Dedifferentiated amniotic fluid mesenchymal stem cell (primary cell): Measurements from ENCODE around the gene RBM27.
A peak's percentile ranks its signal among the peaks of the same experiment; 100 is the strongest.
"Not testable (repeated sequence)": the region's sequence is repeated elsewhere in the genome, so short reads cannot be mapped to it uniquely, and the experiment has no call there.

Source experiments
- DNase-seq: peaks from one replicate; pipeline ENCODE4 v3.0.0-alpha.2; 2016; ENCODE audit errors: extremely low spot score

The RBM27 gene, protein sequence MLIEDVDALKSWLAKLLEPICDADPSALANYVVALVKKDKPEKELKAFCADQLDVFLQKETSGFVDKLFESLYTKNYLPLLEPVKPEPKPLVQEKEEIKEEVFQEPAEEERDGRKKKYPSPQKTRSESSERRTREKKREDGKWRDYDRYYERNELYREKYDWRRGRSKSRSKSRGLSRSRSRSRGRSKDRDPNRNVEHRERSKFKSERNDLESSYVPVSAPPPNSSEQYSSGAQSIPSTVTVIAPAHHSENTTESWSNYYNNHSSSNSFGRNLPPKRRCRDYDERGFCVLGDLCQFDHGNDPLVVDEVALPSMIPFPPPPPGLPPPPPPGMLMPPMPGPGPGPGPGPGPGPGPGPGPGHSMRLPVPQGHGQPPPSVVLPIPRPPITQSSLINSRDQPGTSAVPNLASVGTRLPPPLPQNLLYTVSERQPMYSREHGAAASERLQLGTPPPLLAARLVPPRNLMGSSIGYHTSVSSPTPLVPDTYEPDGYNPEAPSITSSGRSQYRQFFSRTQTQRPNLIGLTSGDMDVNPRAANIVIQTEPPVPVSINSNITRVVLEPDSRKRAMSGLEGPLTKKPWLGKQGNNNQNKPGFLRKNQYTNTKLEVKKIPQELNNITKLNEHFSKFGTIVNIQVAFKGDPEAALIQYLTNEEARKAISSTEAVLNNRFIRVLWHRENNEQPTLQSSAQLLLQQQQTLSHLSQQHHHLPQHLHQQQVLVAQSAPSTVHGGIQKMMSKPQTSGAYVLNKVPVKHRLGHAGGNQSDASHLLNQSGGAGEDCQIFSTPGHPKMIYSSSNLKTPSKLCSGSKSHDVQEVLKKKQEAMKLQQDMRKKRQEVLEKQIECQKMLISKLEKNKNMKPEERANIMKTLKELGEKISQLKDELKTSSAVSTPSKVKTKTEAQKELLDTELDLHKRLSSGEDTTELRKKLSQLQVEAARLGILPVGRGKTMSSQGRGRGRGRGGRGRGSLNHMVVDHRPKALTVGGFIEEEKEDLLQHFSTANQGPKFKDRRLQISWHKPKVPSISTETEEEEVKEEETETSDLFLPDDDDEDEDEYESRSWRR

GRCh38 chr5:146203011-146203871 is at the start of gene RBM27:
RBM27 (plus strand) TSS chr5:146203605; CDS start chr5:146203766, 161 bp downstream.
- DNase-seq: peak; percentile 98

DNA sequence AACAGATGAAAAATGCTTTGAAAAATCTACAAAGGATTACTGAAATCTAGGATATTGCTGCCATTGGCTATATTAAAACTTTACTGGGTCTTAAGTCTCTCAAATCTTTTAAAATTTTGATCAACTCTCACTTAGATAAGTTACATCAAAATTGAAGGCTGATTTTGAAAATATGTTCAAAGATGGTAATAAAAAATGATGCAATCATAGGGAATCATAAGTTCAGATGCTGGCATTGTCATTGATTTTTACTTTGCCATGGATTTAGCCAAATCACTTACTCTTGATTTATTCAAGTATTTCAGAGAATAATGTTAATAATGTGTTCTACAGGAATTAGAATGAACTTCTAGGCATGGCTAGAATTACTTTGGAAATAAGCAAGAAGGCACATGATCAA is 45.1 kb upstream of the RBM27 start:
- DNase-seq: no peak

DNA sequence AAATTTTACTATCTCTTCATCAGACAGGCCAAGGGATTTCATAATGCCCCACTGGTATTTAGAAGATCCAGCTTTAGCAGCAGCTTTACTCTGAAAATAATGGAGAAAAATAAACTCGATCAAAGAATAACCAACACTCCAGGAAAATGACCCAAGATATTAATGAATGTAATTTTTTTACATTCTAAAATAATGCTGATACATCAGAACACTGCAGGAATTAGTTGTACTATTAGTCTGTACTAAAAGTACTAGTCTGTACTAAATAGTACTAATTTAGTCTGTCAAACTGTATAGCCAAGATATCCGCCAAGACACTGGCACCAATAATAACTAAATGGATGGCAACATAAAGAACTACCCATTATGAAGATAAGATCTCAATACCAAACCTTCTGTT is 39.0 kb upstream of the RBM27 start:
- DNase-seq: no peak

DNA sequence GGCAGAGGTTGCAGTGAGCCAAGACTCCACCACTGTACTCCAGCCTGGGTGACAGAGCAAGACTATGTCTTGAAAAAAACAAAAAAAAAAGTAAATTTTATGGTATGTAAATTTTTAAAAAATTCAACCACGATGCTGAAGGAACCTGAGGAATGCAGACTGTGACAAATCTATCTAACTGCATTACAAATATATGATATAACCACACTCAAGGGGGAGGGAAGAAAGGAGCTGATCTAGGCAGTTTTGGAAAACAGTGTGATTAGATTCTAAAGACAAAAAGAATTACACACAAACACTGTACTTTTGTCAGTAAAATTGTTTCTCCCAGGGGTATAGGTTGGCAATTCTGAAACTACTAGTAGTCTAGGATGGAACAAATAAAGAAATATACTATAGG is 37.9 kb upstream of the RBM27 start:
- DNase-seq: peak; percentile 24

DNA sequence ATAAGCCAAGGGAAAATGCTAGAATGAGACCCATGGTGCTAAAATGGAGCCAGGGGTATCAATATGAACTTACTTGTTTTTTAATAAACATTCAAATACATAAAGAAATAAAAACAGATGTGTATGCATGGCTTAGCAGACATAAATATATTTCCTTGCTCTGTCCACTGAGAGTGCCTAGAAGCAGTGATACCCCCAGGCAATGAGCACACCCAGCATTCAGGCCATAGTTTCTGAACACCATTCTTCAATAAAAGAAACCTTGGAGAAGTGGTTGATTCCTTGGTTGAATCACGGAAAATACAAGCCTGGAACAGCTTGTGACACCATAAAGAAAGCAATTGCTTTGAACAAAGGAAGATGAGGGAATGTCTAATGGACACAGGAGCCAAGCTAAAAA is 37.5 kb upstream of the RBM27 start:
- DNase-seq: no peak

GRCh38 chr5:146169076-146169475 is 34.3 kb upstream of the RBM27 start:
- DNase-seq: no peak

GRCh38 chr5:146173049-146173448 is 30.4 kb upstream of the RBM27 start:
- not testable (repeated sequence) for DNase-seq

DNA sequence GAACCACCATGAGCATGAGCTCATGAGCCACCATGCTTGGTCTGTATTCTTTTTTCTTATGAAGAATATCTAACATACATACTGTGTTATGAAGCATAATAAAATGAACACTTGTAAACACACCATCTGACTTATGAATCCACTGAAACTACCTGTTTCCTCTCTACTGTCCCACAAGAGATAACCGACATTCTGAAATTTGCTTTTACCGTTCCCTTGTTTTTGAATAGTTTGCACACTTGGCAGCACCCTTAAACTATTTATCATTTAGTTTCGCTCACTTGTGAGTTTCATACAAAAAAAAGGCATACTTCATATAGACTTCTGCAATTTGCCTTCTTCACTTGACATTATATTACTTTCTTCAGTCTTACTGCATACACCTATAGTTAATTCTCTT is 29.8 kb upstream of the RBM27 start:
- no peak for DNase-seq

GRCh38 chr5:146176805-146177204 is 26.6 kb upstream of the RBM27 start:
- DNase-seq: no peak

- no peak for DNase-seq
Measured at GRCh38 chr5:146179696-146180095, 23.7 kb upstream of the RBM27 start.

GRCh38 chr5:146183403-146183802 is 20.0 kb upstream of the RBM27 start:
- DNase-seq: not testable (repeated sequence)

DNA sequence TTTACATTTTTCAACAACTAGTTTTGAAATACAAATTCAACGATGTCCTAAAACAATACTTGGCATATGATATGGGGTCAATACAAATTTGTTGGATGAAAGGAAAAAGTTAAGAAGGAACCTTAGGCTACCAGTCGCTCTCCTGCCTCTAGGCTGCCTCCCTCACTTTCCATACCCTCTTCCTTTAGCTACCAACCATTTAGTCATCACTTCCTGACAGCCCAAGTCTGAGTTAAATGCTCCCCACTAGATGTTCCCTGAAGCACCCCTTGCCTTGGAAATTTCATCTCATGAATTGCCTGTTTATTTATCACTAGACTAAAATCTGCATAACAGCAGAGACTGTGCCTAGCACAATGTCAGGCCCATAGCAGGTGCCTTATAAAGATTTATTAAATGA is 18.2 kb upstream of the RBM27 start:
- no peak for DNase-seq

- DNase-seq: no peak
Measured at GRCh38 chr5:146188358-146188757, 15.0 kb upstream of the RBM27 start.

DNA sequence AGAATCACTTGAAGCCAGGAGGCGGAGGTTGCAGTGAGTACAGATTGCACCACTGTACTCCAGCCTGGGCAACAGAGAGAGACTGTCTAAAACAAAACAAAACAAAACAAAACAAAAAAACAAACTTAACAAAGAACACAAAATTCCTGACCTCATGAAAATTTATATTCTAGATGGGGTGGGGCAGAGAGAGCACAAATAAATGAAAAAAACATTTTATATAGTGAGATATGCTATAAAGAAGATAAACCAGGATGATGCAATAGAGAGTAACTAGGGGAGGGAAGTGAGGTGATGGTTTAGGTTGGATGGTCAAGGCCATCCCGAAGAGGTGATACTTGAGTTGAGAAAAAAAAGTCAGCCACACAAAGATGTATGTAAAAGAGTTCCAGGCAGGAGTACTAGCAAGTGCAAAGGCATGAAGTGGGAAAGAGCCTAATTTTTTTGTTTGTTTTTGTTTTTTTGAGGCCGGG is 10.8 kb upstream of the RBM27 start:
- no peak for DNase-seq

GRCh38 chr5:146193285-146193684 is 10.1 kb upstream of the RBM27 start:
- DNase-seq: no peak

GRCh38 chr5:146194997-146195396 is 8.4 kb upstream of the RBM27 start:
- DNase-seq: not testable (repeated sequence)

DNA sequence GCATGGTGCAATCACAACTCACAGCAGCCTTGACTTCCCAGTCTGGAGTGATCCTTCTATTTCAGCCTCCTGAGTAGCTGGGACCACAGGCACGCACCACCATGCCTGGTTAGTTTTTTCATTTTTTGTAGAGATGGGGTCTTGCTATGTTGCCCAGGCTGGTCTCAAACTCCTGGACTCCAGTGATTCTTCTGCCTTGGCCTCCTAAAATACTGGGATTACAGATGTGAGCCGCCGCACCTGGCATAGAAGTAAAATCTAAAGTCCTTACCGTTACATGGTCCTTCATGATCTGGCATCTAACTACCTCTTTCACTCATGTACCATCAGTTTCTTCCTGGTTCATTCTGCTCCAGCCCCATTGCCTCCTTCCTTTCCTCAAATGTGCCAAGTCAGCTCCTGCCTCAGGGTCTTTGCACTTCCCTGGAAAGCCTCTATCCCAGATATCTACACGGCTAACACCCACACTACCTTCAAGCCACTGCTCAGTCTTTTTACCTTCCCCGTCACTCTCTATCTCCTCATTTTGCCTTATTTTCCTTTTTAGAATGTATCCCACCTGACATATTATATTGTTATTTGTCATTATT is 6.9 kb upstream of the RBM27 start:
- no peak for DNase-seq

DNA sequence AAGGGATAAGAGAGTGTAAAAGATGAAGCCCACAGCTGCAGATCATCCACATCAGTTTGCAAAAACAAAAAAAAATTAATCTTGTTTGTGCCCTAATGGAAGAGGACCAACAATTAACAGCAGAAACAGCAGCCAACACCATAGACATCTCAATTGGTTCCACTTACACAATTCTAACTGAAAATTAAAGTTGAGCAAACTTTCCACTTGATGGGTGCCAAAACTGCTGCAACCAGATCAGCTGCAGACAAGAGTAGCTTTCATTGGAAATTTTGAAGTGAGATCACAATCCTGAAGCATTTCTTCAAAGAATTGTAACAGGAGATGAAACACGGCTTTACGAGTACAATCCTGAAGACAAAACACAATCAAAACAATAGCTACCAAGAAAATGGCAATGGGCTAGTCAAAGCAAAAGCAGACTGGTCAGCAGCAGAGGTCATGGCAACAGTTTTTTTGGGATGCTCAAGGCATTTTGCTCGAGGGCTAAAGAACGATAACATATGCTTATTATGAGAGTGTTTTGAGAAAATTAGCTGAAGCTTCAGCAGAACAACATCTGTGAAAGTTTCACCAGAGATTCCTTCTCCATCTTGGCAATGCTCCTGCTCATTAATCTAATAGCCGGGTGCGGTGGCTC is 4.1 kb upstream of the RBM27 start:
- DNase-seq: no peak

DNA sequence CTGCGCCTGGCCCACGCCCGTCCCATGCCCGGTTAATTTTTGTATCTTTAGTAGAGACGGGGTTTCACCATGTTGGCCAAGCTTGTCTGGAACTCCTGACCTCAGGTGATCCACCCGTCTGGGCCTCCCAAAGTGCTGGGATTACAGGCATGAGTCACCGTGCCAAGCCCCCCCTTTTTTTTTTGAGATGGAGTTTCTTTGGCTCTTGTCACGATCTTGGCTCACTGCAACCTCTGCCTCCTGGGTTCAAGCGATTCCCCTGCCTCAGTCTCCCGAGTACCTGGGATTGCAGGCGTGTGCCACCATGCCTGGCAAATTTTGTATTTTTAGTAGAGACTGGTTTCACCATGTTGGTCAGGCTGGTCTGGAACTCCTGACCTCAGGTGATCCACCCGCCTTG is 1.6 kb upstream of the RBM27 start:
- DNase-seq: not testable (repeated sequence)

- no peak for DNase-seq
Measured at GRCh38 chr5:146203872-146204192, 427 bp downstream of the RBM27 start.
